Measurements from ENCODE around the gene UPK3A. TPM values are rescaled to one million over a fixed set of nuclear protein-coding genes. Genes with fewer than 3 reads are reported as not detected.
A peak's percentile ranks its signal among the peaks of the same experiment; 100 is the strongest.

The UPK3A gene
- total RNA-seq, 3 donors from 2014 or later, result not detected

DNA sequence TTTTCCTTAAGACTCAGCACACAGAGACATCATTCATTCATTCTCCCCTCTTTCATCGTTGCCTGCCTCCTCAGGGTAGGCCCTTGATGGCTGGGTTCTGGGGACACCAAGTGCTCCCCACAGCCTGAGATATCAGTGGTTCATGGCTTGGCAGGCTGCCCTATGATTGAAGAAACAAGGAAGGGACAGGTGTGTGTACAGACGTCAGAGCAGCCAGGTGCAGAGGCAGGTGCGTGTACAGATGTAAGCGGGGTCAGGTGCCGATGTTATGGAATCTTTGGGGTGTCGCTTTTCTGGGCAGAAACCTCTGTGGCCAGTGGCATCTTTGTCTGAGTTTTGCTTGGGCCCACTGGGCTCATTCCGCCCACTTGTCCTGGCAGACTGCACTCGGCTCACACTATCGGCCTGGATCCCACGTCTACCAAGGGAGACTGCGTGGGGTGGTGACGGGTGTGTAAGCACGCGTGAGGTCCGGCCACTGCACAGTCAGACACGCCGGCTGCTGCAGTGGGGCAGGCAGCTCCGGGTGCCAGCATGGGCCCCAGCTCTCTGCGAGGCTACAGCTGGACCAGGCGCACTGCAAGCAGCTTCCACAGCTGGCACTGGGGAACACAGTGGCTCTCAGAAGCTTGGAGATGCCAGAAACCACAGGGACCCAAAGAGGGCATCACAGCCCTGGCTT is 23.2 kb upstream of the UPK3A start:
- DNase-seq (ENCODE audit: low spot score in 2 of 2), result no peak
- H3K36me3 ChIP-seq, result no peaks in the 10 kb centered on the region
- no peak overlapping the region for H3K27ac ChIP-seq
- TF ChIP-seq, protein P1, sequence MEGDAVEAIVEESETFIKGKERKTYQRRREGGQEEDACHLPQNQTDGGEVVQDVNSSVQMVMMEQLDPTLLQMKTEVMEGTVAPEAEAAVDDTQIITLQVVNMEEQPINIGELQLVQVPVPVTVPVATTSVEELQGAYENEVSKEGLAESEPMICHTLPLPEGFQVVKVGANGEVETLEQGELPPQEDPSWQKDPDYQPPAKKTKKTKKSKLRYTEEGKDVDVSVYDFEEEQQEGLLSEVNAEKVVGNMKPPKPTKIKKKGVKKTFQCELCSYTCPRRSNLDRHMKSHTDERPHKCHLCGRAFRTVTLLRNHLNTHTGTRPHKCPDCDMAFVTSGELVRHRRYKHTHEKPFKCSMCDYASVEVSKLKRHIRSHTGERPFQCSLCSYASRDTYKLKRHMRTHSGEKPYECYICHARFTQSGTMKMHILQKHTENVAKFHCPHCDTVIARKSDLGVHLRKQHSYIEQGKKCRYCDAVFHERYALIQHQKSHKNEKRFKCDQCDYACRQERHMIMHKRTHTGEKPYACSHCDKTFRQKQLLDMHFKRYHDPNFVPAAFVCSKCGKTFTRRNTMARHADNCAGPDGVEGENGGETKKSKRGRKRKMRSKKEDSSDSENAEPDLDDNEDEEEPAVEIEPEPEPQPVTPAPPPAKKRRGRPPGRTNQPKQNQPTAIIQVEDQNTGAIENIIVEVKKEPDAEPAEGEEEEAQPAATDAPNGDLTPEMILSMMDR (IDR thresholded peaks at IDR 0.05), result no peak
- TF ChIP-seq POLR2A (IDR thresholded peaks at IDR 0.05) (no peak), POLR2AphosphoS5 (IDR thresholded peaks at IDR 0.05) (no peak)
- no peaks in the 10 kb centered on the region for H3K9me3 ChIP-seq
- intact Hi-C loops (cut with DNase I; ENCODE audit: low total_unique reads), result no loop called here
- no peaks in the 10 kb centered on the region for H3K4me1 ChIP-seq
- H3K27me3 ChIP-seq, result no peaks in the 10 kb centered on the region
- H3K4me3 ChIP-seq, result no peak overlapping the region

DNA sequence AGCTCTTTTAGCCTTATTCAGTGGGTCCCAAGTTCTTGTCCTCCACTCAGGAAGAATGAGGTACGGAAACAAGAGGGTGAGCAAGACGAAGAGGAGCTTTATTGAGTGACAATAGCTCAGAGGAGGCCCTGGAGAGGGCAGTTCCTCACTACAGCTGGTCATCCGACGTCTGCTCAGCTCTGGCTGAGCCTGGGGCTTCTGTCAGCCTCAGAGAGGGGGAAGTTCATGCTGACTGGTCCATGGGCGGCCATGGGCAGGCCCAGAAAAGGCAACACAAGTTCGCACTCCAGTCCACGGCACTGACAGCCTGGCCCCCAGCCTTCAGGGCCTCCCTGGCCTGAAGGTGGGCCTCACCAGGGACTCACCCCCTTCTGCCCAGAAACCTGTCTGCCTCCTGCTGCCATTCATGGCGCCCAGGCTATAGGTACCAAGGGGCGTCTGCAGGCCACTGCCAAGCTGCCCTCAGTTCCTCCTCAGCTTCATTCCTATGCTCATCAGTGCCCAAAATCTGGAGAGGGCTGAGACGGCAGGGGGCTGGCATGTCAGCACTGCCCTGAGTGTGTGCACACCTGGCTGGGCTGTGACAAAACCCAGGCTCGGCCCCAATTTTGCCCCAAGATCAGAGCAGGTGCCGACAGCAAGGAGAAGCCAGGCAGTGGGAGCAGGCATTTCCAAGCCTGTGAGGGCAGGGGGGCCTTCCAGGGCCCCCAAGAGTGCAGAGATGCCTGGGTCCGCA is 22.4 kb upstream of the UPK3A start:
- intact Hi-C loops (cut with DNase I; ENCODE audit: low total_unique reads), result no loop called here

DNA sequence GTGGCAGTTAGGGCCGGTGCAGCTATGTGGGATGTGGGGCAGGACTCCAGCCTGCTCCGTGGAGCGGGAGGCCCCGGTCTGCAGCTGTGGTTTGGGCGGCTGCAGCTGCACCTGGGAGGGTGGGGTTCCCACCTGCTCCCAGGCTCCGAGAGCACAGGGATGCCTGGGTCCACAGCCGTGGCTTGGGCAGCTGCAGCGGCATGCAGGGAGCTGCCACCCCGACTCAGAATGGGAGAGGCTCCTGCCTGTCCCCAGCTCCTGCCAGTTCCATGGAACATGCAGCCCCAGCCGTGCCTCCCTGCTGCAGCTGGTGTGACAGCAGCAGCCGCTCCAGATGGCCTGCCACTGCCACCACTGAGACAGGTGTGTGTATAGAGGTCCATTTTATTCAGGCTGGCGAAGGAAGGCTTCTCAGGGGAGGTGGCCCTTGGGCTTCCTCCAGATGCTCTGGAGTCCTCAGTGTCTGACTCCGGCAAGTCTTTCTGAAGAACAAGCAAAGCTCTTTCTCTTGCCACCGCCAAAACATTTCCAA is 21.8 kb upstream of the UPK3A start:
- TF ChIP-seq POLR2A (IDR thresholded peaks at IDR 0.05) (no peak), POLR2AphosphoS5 (IDR thresholded peaks at IDR 0.05) (no peak)
- TF ChIP-seq, protein P1 (IDR thresholded peaks at IDR 0.05), result no peak
- Histone ChIP-seq H3K27ac (peak overlapping the region in 1 of 2 donors; percentile 56), H3K36me3 (no peaks in the 10 kb centered on the region), H3K27me3 (no peaks in the 10 kb centered on the region), H3K4me1 (no peaks in the 10 kb centered on the region), H3K9me3 (no peaks in the 10 kb centered on the region), H3K4me3 (no peak overlapping the region)
- intact Hi-C loops (cut with DNase I; ENCODE audit: low total_unique reads), result no loop called here
- DNase-seq (ENCODE audit: low spot score in 2 of 2), result no peak

More for the DNA sequence above, 22.4 kb upstream of the UPK3A start:
- Histone ChIP-seq H3K9me3 (no peaks in the 10 kb centered on the region), H3K36me3 (no peaks in the 10 kb centered on the region), H3K4me3 (no peak overlapping the region), H3K4me1 (no peaks in the 10 kb centered on the region), H3K27ac (no peak overlapping the region), H3K27me3 (no peaks in the 10 kb centered on the region)
- DNase-seq (ENCODE audit: low spot score in 2 of 2), result no peak
- TF ChIP-seq, protein P1 (IDR thresholded peaks at IDR 0.05), result no peak
- TF ChIP-seq POLR2AphosphoS5 (IDR thresholded peaks at IDR 0.05), result no peak
- no peak for TF ChIP-seq POLR2A (IDR thresholded peaks at IDR 0.05)

DNA sequence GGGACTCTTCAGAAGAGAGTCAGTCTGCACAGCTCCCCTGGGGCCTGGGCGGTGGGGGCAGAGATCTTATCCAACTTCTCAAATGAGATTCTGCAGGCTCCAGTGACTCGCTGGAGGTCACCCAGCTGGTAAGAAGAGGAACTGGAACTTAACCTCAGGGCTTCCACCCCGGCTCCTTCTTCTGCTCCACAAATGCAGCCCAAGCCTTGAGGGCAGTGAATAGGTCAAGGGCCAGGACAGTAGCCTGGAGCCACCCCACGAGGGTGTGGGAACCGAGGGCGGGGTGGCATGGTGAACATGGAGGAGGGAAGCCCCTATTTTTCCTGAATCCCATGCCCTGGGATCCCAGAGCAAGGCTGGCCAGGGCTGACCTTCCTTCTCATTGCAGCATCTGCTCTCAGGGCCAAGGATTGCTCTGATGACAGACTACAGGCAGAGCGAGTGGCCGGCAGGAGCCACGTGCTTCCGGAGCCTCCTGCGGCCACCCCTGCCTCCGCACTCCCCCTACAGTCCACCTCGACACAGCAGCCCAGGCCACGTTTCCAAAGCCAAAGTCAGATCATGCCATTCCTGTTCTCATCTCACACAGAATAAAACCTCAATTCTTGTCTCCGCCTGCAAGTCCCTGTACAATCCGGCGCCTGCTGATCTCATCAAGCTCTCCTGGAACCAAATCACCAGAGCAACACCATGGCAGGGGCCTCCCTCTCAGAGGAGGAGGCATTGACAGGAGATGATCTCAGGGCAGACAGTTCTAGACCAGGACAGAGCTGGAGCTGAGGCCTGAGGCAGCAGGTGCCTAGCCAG is 21.1 kb upstream of the UPK3A start:
- Histone ChIP-seq H3K4me1 (no peaks in the 10 kb centered on the region), H3K27me3 (no peaks in the 10 kb centered on the region), H3K9me3 (no peaks in the 10 kb centered on the region), H3K4me3 (no peak overlapping the region), H3K36me3 (no peaks in the 10 kb centered on the region), H3K27ac (peak overlapping the region; percentile 25 to 58)
- intact Hi-C loops (cut with DNase I; ENCODE audit: low total_unique reads), result no loop called here
- TF ChIP-seq, protein P1 (IDR thresholded peaks at IDR 0.05), result peak; percentile 36 to 68 (median 59)
- TF ChIP-seq POLR2AphosphoS5 (IDR thresholded peaks at IDR 0.05) (peak; percentile 32 to 65 (median 49)), POLR2A (IDR thresholded peaks at IDR 0.05) (no peak)
- peak; percentile 64 to 66 for DNase-seq (ENCODE audit: low spot score in 2 of 2)

Data from breast epithelium (tissue), 4 donors.